ENCODE data around the gene ZIC5. TPM values are rescaled to one million over a fixed set of nuclear protein-coding genes. Genes with fewer than 3 reads are reported as not detected.
A peak's percentile ranks its signal among the peaks of the same experiment; 100 is the strongest.

ZIC5 gene
- total RNA-seq, 1 experiment from 2014 or later = 2.7 TPM

GRCh38 chr13:99923877-99924582 lies 47.5 kb downstream of the ZIC5 start:
- DNase-seq (ENCODE audit: low read depth, low spot score) = peak; percentile 19
- in situ Hi-C loops (cut with HindIII; ENCODE audit: low pct_unique_long_range_greater_than_20kb, low sequenced_read_pairs) = no loop called here

GRCh38 chr13:99922631-99923404 lies 48.7 kb downstream of the ZIC5 start:
- in situ Hi-C loops (cut with HindIII; ENCODE audit: low pct_unique_long_range_greater_than_20kb, low sequenced_read_pairs) = no loop called here

GRCh38 chr13:99919132-99919531 lies 52.4 kb downstream of the ZIC5 start:
- in situ Hi-C loops (cut with HindIII; ENCODE audit: low pct_unique_long_range_greater_than_20kb, low sequenced_read_pairs) = no loop called here
- no peak for DNase-seq (ENCODE audit: low read depth, low spot score)

More at GRCh38 chr13:99922631-99923404, 48.7 kb downstream of the ZIC5 start:
- DNase-seq (ENCODE audit: low read depth, low spot score) = peak; percentile 84

- in situ Hi-C loops (cut with HindIII; ENCODE audit: low pct_unique_long_range_greater_than_20kb, low sequenced_read_pairs) = no loop called here
- DNase-seq (ENCODE audit: low read depth, low spot score) = peak; percentile 87
These were observed 55.0 kb downstream of the ZIC5 start for GRCh38 chr13:99916366-99917103.

- DNase-seq (ENCODE audit: low read depth, low spot score) = no peak
- in situ Hi-C loops (cut with HindIII; ENCODE audit: low pct_unique_long_range_greater_than_20kb, low sequenced_read_pairs) = no loop called here
These were observed 58.4 kb downstream of the ZIC5 start for GRCh38 chr13:99913167-99913566.

Other genes starting within 250 kb of the ZIC5 start
- 1.6 and 2.2 TPM in 2 replicates for gene ZIC2, start 10.0 kb upstream of the ZIC5 start, total RNA-seq (2014; rRNA removed; shearing (Covaris generic))
- 9.7 and 12.4 TPM in 2 replicates for gene PCCA, start 117.3 kb upstream of the ZIC5 start, total RNA-seq (2014; rRNA removed; shearing (Covaris generic))